Measurements from ENCODE around the gene GAST. TPM values are rescaled to one million over a fixed set of nuclear protein-coding genes. Genes with fewer than 3 reads are reported as not detected.
A peak's percentile ranks its signal among the peaks of the same experiment; 100 is the strongest.

GAST gene
- total and polyA plus RNA-seq, 9 of the 15 experiments (the other 6 are each of a cell fraction or from before 2014, with no cell fraction given) = not detected

GRCh38 chr17:41681776-41682175, 30.4 kb upstream of the GAST start:
- CTCF ChIA-PET (ENCODE audit: low intra/inter-chr PET ratio) = no interaction called here
- no peak for FAIRE-seq
- DNase-seq (ENCODE audit: extremely low read depth in 1 of 4, low spot score in 3 of 4) = no peak
- Histone ChIP-seq H3K4me3 (no peak overlapping the region), H3K36me3 (ENCODE audit: control insufficient read depth, insufficient read depth, low read length) (no peaks in the 10 kb centered on the region), H3K79me2 (ENCODE audit: control insufficient read depth, insufficient read depth, low read length) (no peaks in the 10 kb centered on the region), H4K20me1 (replicated peaks; ENCODE audit: control insufficient read depth, insufficient read depth, low read length) (no peaks in the 10 kb centered on the region), H3K27me3 (ENCODE audit: control insufficient read depth in 2 of 2, insufficient read depth in 2 of 2, low read length in 2 of 2) (no peaks in the 10 kb centered on the region), H3K9me3 (replicated peaks; ENCODE audit: control insufficient read depth, insufficient read depth, low read depth, low read length) (0 out of 2 replicates have a peak, but pooled peaks cover 3% of the 10 kb centered on the region), H3K9me1 (ENCODE audit: control insufficient read depth, insufficient read depth, low read length) (no peaks in the 10 kb centered on the region), H3K4me2 (ENCODE audit: insufficient read depth, low read length) (no peak overlapping the region), H3K27ac (ENCODE audit: extremely low read depth, low read depth, low read length) (no peak overlapping the region), H3K4me1 (replicated peaks in 1 of 2; ENCODE audit: control insufficient read depth in 2 of 2, insufficient read depth in 2 of 2, low read length in 2 of 2) (peaks cover 28 to 30% of the 10 kb centered on the region in 2 experiments), H2AFZ (ENCODE audit: low read depth, low read length) (no peak overlapping the region), H3K9ac (ENCODE audit: insufficient read depth in 1 of 2, low read depth in 2 of 2, low read length in 2 of 2) (peak overlapping the region in 1 of 2 experiments; percentile 70; a peak in 1 of 4 replicates)
- ATAC-seq = no peak
- POLR2A ChIA-PET = interaction anchor here (9.1 kb wide), 1 partner anchor 9 kb away, joined by 406 read pairs; the partner anchor contains the start of gene EIF1
- in situ Hi-C loops (cut with MboI) = no loop called here
- BruUV-seq (replicated peaks) = no TSS peak
- intact Hi-C loops (cut with micrococcal nuclease) = no loop called here
- TF ChIP-seq PTRF (tag; IDR thresholded peaks at IDR 0.05) = no peak
- no peak for TF ChIP-seq ZNF280B (CRISPR knock-in tag; IDR thresholded peaks at IDR 0.05)
- TF ChIP-seq FOXM1 (IDR thresholded peaks at IDR 0.05; ENCODE audit: low read depth) = no peak
- no peak for TF ChIP-seq FOXM1 (CRISPR knock-in tag; IDR thresholded peaks at IDR 0.05; ENCODE audit: low read depth)
- TF ChIP-seq GABPB2 (CRISPR knock-in tag; conservative IDR thresholded peaks at IDR 0.05) = no peak
- TF ChIP-seq ZNF583 (CRISPR knock-in tag; IDR thresholded peaks at IDR 0.05) = no peak
- no peak for TF ChIP-seq LCOR (CRISPR knock-in tag; IDR thresholded peaks at IDR 0.05)
- no peak for TF ChIP-seq E2F8 (IDR thresholded peaks at IDR 0.05; ENCODE audit: low read depth, partially characterized antibody)
- 73% methylated on average over 3 of the region's 3 CpGs for WGBS (ENCODE audit: insufficient coverage, low coverage, missing lambda C conversion rate)
